GM19035 (cell line): ENCODE results near the gene C11orf91.
"Not testable (repeated sequence)": the region's sequence is repeated elsewhere in the genome, so short reads cannot be mapped to it uniquely, and the experiment has no call there.

Experiments
- ATAC-seq: cut with Tn5 transposase; IDR thresholded peaks from one replicate; pipeline ENCODE4 v1.9.1; 2021; ENCODE audit not compliant: unreplicated experiment

Gene C11orf91

DNA sequence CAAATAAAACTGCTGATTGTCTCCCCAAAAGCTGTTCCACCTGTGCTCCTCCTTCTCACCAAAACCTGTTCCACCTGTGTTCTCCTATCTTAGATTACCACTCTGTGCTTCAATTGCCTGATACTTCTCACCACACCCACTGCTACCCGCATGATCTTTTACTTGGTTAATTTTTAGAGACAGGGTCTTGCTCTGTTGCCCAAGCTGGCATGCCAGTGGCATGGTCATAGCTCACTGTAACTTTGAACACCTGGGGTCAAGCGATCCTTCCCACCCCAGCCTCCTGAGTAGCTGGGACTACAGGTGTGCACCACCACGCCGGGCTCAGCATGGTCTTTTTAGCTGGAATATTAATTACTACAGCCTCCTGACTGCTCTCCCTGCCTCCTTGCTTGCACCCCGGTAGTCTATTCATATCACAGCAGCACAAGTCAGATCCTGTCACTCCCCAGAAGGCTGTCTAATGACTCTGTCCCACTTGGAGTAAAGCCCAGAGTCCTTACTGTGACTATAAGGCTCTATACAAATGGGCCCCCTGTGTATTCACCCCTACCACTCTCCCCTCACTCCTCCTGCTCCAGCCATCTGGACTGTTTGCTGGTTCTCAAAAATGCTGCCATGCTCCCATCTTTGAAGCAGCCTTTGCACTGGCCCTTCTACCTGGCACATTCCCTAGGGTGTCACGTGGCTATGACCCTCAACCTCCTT is 3.5 kb downstream of the C11orf91 start:
- ATAC-seq, result no peak

DNA sequence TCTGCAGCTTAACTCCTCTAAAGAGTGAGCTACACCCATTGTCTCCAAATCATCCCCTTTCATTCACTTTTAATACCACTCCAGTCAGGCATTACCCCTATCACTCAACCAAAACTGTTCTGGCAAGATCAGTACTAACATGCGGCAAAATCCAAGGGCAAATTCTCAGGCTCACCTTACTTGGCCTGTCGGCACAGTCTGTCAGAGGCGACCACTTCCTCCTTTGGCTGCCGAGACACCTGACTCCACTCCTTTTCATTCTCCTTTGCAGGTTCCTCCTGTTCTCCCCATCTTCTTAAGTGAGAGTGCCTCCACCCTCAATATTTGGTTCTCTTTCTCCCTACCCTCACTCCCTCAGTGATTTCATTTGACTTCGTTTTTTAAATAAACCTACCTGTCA is 4.2 kb downstream of the C11orf91 start:
- no peak for ATAC-seq

DNA sequence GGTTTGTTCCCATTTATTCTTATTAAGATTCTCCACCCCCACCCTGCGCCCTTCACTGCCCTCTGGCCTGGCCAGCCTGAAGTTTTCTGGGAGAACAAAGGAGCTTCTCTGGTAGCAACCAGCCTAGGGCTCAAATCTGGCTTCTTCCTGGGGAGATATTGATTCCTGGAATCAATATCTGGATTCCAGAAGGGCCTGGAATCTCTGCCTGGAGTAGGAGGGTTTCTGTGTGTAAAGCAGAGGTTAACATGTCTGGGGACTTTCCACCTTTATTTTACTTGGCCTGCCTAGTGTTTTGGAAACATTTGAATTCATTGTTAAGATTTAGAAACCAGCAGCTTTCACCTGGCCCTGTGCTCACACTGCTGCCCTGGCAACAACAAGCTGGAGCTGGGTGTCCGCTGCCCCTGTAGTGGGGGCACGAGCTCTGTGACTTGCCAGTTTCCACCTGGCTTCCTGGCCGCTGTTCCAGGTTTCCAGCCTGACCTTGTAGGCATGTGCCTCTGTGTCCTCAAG is 5.5 kb downstream of the C11orf91 start:
- no peak for ATAC-seq

DNA sequence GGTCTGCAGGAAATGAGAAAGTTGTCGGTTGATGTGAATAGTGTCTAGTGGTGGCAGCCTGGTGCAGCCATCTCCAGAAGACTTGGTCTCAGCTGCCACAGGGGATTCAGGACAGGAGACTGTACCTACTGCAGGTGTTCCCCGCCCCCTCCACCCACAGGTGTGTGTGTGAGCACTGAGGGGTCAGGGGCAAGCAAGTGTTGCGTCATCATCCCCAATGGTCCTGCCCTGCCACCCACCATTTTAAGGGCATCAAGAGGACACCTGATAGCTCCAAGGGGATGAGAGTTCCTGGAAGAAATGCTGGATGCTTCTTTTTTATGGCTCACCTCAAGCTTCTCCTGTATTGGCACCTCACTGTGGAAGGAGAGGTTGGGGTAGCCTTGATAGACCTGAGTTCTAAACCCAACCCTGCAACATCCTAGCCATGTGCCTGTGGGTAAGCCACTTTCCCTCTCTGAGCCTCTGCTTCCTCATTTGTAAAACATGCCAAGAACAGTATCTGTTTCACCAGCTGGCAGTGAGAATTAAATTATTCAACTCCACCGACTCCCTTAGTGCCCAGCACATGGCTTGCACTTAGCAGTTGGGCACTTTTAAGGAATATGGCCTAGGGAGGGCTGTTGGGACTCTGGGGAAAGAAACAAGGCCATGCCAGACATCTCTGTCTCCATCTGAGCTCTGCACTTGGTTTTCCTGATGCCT is 6.1 kb downstream of the C11orf91 start:
- ATAC-seq, result no peak

DNA sequence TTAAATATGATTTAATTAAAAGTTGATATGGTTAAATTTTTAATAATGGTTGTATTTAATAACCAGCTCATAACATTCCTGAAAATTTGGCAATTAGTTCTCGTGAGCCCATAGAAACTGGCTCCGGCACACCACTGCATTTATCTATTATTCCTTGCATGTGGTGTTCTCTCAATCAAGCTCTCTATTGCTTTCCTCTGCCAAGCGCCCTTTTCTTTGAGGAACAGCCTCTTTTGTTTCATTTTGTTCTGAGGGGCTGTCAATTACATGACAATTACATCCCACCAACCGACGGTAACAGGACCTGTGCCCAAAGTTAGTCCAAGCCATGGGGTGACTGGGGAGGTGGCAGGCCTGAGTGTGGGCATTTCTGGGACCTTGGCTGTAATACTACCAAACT is 8.1 kb downstream of the C11orf91 start:
- no peak for ATAC-seq

DNA sequence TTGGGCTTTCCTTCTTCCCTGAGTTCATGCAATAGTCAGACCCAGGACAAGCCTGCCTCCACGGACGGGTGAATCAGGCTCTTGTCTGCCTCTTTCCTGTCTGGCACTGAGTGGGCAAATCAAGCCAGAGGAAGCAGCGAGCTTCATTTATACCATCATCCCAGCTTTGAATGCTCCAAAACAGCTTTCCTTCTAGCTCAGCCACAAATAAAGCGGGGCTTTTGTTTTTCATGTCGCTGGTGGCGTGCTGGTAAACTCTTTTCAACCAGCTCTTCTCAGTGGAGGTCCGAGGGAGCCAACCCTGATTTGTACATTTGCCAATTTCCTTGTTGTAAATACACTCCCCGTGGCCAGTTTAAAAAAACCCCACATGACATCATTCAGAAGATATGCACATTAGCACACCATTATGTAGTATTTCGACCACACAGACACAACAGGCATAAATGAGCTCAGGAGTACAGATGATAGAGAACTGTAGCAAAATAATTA is 8.6 kb downstream of the C11orf91 start:
- ATAC-seq, result no peak

DNA sequence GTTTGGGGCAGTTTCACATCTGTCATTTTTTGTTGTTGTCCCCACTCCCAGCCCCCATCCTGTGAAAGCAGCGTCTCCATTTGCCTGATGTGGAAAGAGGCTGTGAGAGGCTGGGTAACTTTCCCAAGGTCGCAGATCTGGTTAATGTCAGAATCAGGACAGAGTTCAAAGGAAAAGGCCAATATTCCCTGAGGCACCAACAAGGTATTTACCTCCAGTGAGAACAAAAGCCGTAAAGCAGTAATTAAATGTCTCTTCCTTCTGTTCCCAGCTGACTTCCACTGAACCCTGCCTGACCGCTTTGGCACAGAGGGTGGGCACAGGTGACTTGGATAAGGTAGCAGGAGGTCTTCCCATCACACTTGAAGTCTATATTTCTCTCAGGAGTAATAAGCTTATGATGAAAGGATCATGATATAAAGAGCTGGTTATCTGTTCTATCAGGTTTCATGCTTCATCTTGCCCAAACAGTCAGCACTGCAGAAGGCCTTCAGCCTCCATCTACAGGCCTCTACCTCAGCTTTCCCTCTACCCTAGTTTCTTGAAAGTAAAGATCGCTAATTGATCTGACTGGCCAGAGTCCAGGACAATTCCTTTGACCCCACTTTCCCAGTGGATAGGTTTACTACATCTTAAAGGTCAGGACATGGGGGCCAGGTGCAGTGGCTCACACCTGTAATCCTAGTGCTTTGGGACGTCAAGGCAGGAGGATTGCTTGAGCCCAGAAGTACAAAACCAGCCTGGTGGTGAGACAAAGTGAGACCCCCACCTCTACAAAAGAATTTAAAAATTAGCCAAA is 9.4 kb downstream of the C11orf91 start:
- no peak for ATAC-seq

DNA sequence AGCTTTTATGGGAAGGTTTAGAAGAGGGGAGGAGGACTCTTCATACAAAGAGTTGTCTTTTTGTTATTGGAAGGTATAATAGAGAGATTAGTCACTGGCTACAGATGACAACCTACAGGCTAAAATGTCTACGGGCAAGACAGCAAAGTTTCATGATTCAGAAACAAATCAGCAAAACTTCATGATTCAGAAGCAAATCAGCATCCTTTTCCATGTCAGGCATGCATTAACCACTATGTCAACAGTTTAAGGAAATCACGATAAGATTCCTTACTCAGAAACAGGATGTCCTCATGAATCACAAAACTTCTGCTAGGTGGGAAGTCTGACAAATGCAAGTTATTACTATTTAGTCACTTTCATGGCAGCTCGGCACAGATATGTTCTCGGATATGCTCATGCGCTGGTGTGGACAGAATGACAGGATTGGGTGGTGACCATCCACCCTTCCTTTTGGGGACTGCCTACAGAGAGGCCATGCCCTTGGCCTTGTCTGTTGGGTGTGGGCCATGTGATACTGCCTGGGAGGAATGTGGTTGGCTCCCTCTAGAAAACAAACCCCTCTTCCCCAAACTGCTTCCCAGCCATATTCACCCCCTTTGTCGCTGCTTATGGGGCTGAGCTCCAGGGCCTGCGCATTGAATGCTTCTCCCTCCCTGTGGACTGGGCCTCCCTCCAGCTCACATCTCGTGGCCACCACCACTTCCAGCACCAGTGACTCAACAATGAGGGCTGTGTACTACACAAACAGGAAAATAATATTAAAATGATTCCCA is 10.1 kb downstream of the C11orf91 start:
- ATAC-seq, result no peak

DNA sequence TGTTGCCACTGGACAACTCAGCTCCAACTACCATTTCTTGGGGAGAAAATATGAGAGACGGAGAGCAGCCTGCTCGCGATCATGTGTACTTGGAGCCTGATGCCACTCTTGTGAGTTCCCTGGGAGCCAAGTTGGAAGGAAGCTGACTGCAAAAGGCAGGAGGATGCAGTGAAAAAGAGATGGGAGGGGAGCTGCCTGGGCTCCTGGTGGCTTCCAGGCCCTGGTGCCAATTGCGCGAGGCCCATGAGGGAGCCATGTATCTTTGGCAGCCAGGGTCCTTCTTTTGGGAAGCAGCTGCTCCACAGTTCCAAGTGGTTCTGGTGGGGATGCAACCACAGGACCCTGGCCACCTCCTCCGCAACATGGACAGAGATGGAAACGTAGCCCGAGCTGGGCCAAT is 11.1 kb downstream of the C11orf91 start:
- ATAC-seq, result no peak

DNA sequence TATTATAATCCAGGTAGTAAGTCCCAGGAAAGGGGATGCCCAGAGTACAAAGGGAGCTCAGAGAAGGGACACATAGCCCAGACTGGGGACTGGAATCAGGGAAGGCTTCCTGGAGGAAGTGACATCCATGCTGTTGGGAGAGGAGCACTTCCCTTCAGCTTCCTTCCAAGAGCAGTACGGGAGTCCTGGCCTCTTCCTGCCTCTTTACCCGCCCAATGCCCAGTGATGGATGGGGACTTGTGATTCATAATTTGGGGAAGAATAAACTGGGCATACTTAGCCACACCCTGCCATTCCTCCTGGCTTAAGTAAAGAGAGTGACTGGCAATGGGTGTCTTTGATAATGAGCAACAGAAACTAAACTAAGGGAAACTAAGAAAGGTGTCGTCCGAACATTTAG is 11.5 kb downstream of the C11orf91 start:
- no peak for ATAC-seq

DNA sequence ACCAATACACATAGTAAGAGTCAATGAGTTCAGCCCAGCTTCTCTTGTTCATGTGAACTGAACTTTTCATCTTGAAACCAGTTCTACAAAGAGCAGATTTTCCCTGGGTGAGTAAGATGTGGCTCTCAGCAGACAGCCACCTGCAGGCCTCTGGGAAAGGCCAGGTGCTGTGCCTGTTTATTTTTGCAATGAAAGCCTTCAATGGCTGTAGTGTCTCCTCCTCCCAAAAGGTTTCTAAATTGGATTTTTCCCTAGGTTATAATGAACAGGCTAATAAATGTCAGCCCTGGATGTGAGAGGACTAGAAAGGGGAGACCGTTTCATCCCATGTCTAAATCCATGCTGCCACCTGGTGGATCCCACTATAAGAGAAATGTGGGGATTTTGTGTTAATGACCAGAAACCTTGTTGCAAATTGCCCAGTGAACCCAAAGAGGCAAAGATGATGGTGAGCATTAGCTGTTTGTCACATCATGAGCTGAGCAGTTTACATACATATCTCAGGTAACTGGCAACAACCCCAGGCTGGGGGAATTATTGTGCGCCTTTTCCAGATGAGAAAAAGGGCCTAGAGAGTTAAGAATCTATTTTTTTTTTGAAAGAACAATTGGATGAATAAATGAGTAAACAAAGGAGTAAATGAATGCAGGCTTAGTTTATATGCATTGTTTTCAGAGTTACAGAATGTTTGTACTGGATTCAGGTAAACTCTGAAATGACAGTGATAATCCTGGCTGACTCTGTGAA is 12.7 kb downstream of the C11orf91 start:
- ATAC-seq, result no peak

DNA sequence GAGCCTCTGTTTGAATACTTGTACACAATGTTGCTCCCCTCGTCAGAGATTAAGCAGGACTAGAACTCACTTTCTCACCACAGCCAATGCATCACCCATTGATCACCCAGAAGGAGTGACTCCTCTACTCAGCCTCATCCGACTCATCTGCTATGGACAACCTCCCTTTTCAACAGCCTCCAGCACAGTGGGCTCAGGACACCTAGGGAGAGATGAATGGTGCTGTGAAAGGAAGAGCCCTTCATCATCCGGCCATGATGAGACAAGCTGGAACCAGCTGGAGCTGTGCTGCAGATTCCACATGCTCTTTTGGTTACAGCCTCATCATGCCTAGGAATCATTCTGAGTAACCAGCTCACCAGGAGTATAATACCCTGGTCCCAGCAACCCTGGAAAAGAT is 15.5 kb downstream of the C11orf91 start:
- ATAC-seq, result no peak

DNA sequence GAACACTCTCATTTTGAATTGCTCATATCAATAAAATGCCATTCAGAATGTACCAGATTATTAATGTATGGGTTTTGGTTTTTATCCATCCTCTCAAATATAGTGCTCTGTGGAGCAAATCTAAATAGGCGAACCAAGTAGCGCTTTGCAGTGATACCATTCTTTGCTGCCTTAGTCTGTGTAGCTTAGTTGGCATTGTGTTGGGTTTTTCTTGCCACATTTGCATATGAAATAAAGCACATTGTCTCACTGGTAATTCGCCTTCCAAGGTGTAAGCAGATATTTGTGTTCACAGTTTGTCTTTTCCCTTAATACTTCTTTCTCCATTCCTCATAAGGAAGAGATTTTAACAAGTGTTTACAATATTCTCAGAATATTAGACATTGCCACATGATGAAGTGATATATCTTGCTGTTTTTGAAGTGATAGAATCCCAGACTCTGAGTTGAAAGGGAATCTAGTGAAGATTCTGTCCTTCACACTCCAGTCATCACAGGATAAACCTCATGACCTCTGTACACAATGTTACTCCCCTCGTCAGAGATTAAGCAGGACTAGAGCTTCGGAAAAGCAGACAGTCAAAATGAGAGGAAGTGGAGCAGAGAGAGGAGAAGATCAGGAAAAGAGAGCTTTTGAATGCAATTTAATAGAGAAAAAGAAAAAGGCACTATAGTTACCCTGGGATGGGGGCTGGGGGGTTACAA is 16.5 kb downstream of the C11orf91 start:
- no peak for ATAC-seq

DNA sequence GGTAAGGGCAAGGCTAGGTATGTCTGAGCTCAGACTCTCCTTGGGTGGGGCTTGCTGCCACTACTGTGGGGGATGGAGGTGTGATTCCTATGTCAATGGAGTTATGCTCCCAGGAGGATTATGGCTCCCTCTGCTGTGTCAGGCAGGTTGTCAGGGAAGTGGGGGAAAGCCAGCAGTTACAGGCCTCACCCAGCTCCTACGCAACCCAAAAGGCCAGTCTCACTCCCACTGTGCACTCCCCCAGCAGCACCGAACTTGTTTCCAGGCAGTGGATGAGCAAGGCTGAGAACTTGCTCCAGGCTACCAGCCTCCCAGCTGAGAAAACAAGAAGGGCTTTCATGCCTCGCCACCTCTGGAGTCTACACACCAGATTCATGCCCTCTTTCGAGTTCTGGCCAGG is 18.2 kb downstream of the C11orf91 start:
- no peak for ATAC-seq

DNA sequence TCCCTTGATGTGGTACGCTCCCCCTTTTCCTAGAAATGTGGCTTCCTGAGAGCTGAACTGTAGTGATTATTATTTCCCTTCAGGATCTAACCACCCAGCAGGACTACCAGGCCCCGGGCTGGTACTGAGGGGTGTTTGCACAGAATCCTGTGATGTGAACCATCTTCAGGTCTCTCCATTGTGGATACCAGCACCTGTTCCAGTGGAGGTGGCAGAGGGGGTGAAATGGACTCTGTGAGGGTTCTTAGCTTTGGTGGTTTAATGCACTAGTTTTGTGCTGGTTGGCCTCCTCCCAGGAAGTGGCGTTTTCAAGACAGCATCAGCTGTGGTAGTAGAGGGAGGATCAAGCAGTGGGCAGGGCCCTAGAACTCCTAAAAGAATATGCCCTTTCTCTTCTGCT is 18.6 kb downstream of the C11orf91 start:
- no peak for ATAC-seq

DNA sequence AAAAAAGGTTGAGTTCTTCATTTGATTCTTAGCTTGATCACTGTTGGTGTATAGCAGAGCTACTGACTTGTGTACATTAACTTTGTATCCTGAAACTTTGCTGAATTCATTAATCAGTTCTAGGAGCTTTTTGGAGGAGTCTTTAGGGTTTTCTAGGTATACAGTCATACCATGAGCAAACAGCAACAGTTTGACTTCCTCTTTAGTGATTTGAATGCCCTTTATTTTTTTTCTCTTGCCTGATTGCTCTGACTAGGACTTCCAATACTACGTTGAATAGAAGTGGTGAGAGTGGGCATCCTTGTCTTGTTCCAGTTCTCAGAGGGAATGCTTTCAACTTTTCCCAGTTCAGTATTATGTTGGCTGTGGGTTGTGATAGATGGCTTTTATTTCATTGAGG is 22.0 kb downstream of the C11orf91 start:
- not testable (repeated sequence) for ATAC-seq

DNA sequence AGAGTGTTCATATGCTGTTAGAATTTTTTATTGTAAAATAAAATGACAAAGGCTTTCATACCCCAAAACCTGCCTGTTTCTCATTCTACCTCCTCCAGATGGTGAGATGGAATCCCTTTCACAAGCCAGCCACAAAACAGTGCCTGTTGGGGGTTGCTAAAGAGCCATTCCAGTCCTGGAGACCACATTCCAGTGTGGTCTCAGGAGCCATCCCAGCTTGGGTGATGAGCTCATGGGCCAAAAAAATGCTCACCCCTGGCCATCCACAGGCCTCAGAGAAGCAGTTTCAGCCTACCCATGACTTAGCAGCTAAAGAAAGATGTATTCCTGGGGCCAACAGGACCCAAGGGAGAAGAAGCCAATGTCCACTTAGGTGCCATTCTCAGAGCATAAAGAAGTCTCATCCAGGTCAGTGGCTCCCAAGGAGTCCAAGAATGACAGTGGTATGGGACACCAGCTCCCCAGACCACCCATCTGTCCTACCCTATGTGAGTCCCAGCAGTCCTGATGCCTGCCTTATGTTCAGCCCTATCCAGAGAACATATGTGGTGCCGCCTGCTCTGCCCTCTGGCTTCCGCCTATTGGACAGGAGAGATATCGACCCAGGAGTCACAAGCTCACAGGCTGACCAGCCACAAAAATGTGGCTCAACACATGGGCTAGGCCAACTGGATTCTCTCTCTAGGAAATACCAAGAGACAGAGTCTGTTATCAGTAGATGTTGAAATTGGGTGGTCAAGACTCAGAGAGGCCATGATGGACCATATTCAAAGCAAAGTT is 26.4 kb downstream of the C11orf91 start:
- ATAC-seq, result no peak

DNA sequence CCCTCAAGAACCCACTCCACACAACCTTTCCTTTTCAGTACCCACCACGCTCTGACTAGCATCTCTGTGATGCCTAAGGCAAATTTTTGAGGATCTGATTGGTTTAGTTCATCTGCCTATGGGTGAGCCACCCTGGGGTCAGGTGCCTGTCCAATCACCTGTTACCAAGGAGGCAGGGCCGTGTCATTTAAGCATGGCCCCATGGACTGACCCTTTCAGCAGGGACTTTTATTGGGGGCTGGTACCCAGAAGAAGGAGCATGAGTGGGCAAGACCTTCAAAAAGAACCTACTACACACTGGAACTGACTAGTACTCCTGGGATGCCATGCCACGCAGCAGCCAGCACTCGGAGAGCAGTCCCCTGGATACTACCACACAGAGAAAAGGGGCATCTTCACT is 28.4 kb downstream of the C11orf91 start:
- no peak for ATAC-seq
